ENCODE measurements around the gene CELF5. TPM values are rescaled to one million over a fixed set of nuclear protein-coding genes. Genes with fewer than 3 reads are reported as not detected.
A peak's percentile ranks its signal among the peaks of the same experiment; 100 is the strongest.

CELF5 gene
- total RNA-seq, 1 experiment from 2014 or later, result 1.2 TPM

DNA sequence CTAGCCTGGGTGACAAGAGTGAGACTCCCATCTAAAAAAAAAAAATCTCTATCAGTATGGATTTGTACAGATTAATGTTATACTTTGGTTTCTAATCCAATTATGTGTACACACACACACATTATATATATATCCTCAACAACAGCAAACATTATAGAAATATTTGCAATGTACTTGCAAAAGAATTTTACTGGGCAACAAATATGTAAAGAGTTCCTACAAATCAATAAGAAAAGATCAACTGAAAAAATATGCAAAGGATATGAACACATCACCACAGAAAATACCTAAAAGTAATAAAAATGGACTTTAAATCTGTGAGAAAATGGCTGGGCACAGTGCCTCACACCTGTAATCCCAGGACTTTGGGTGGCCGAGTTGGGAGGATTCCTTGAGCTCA lies 101.0 kb downstream of the CELF5 start:
- Histone ChIP-seq H3K4me1 (ENCODE audit: control insufficient read depth, insufficient read depth, low read length) (no peaks in the 10 kb centered on the region), H3K27ac (ENCODE audit: low read length) (no peak overlapping the region), H3K27me3 (ENCODE audit: control insufficient read depth, insufficient read depth, low read length) (peaks cover 3% of the 10 kb centered on the region; the same call in 1 of the 2 replicates), H3K4me3 (ENCODE audit: low read depth in 2 of 2, low read length in 2 of 2) (no peak overlapping the region), H3K36me3 (ENCODE audit: control insufficient read depth, insufficient read depth, low read length) (no peaks in the 10 kb centered on the region), H3K9me3 (ENCODE audit: control insufficient read depth, insufficient read depth, low read depth, low read length) (no peaks in the 10 kb centered on the region)
- ChIA-PET POLR2A (no interaction called here), CTCF (no interaction called here)
- DNase-seq (ENCODE audit: low read depth, low spot score), result no peak
- BruUV-seq (replicated peaks), result no TSS peak
- ATAC-seq, result no peak
- intact Hi-C loops (cut with micrococcal nuclease; ENCODE audit: unreplicated experiment) (no loop called here), in situ Hi-C loops (cut with HindIII; ENCODE audit: low pct_unique_long_range_greater_than_20kb, low sequenced_read_pairs) (no loop called here)
- TF ChIP-seq, protein P1, sequence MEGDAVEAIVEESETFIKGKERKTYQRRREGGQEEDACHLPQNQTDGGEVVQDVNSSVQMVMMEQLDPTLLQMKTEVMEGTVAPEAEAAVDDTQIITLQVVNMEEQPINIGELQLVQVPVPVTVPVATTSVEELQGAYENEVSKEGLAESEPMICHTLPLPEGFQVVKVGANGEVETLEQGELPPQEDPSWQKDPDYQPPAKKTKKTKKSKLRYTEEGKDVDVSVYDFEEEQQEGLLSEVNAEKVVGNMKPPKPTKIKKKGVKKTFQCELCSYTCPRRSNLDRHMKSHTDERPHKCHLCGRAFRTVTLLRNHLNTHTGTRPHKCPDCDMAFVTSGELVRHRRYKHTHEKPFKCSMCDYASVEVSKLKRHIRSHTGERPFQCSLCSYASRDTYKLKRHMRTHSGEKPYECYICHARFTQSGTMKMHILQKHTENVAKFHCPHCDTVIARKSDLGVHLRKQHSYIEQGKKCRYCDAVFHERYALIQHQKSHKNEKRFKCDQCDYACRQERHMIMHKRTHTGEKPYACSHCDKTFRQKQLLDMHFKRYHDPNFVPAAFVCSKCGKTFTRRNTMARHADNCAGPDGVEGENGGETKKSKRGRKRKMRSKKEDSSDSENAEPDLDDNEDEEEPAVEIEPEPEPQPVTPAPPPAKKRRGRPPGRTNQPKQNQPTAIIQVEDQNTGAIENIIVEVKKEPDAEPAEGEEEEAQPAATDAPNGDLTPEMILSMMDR (IDR thresholded peaks at IDR 0.05), result no peak
- TF ChIP-seq POLR2AphosphoS5 (IDR thresholded peaks at IDR 0.05; ENCODE audit: low read depth, low read length) (no peak), TCF7L2 (IDR thresholded peaks at IDR 0.05; ENCODE audit: low read depth, low read length) (no peak), SIN3A (IDR thresholded peaks at IDR 0.05; ENCODE audit: borderline replicate concordance, insufficient read depth, low read depth, low read length) (no peak)
- TF ChIP-seq, protein P2, sequence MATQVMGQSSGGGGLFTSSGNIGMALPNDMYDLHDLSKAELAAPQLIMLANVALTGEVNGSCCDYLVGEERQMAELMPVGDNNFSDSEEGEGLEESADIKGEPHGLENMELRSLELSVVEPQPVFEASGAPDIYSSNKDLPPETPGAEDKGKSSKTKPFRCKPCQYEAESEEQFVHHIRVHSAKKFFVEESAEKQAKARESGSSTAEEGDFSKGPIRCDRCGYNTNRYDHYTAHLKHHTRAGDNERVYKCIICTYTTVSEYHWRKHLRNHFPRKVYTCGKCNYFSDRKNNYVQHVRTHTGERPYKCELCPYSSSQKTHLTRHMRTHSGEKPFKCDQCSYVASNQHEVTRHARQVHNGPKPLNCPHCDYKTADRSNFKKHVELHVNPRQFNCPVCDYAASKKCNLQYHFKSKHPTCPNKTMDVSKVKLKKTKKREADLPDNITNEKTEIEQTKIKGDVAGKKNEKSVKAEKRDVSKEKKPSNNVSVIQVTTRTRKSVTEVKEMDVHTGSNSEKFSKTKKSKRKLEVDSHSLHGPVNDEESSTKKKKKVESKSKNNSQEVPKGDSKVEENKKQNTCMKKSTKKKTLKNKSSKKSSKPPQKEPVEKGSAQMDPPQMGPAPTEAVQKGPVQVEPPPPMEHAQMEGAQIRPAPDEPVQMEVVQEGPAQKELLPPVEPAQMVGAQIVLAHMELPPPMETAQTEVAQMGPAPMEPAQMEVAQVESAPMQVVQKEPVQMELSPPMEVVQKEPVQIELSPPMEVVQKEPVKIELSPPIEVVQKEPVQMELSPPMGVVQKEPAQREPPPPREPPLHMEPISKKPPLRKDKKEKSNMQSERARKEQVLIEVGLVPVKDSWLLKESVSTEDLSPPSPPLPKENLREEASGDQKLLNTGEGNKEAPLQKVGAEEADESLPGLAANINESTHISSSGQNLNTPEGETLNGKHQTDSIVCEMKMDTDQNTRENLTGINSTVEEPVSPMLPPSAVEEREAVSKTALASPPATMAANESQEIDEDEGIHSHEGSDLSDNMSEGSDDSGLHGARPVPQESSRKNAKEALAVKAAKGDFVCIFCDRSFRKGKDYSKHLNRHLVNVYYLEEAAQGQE (IDR thresholded peaks at IDR 0.05; ENCODE audit: insufficient read depth in 1 of 2, low read depth in 2 of 2, low read length in 1 of 2), result no peak

DNA sequence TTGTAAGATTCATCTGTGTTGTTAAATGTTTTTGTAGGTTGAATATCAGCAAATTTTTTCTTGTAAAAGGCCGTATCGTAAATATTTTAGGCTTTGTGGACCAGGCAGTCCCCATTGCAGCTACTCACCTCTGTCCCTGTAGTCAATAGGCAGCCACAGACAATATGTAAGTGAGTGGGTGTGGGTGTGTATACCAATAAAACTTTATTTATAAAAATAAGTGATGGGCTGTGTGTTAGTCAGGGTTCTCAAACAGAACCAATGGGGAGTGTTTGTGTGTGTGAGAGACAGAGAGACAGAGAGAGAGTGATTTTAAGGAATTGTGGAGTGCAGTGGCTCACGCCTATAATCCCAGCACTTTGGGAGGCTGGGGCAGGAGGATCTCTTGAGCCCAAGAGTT lies 104.3 kb downstream of the CELF5 start:
- H3K9me3 ChIP-seq (ENCODE audit: control insufficient read depth, insufficient read depth, low read depth, low read length), result no peaks in the 10 kb centered on the region
- ChIA-PET POLR2A (no interaction called here), CTCF (interaction anchor here (0.6 kb wide), 1 partner anchor 167 kb away, joined by 3 read pairs; no protein-coding TSS in a partner anchor)
- BruUV-seq (replicated peaks), result no TSS peak
- DNase-seq (ENCODE audit: low read depth, low spot score) (no peak), ATAC-seq (no peak)
- in situ Hi-C loops (cut with HindIII; ENCODE audit: low pct_unique_long_range_greater_than_20kb, low sequenced_read_pairs) (no loop called here), intact Hi-C loops (cut with micrococcal nuclease; ENCODE audit: unreplicated experiment) (no loop called here)
- no peaks in the 10 kb centered on the region for H3K36me3 ChIP-seq (ENCODE audit: control insufficient read depth, insufficient read depth, low read length)
- peak overlapping the region; percentile 55; the same call in 1 of the 2 replicates for H3K27ac ChIP-seq (ENCODE audit: low read length)
- H3K27me3 ChIP-seq (ENCODE audit: control insufficient read depth, insufficient read depth, low read length), result no peaks in the 10 kb centered on the region
- H3K4me3 ChIP-seq (ENCODE audit: low read depth in 2 of 2, low read length in 2 of 2), result no peak overlapping the region
- H3K4me1 ChIP-seq (ENCODE audit: control insufficient read depth, insufficient read depth, low read length), result no peaks in the 10 kb centered on the region
- TF ChIP-seq, protein P1 (IDR thresholded peaks at IDR 0.05), result no peak
- no peak for TF ChIP-seq POLR2AphosphoS5 (IDR thresholded peaks at IDR 0.05; ENCODE audit: low read depth, low read length)
- TF ChIP-seq SIN3A (IDR thresholded peaks at IDR 0.05; ENCODE audit: borderline replicate concordance, insufficient read depth, low read depth, low read length), result no peak
- TF ChIP-seq, protein P2 (IDR thresholded peaks at IDR 0.05; ENCODE audit: insufficient read depth in 1 of 2, low read depth in 2 of 2, low read length in 1 of 2), result no peak
- TF ChIP-seq TCF7L2 (IDR thresholded peaks at IDR 0.05; ENCODE audit: low read depth, low read length), result no peak
